CD4-positive, alpha-beta T cell treated with Interleukin-21 for 1 hour (primary cell): ENCODE data around the gene VPS11.

Experiments
- DNase-seq: peaks from one replicate; pipeline ENCODE4 v3.0.0-alpha.2; 2020

VPS11 gene

DNA sequence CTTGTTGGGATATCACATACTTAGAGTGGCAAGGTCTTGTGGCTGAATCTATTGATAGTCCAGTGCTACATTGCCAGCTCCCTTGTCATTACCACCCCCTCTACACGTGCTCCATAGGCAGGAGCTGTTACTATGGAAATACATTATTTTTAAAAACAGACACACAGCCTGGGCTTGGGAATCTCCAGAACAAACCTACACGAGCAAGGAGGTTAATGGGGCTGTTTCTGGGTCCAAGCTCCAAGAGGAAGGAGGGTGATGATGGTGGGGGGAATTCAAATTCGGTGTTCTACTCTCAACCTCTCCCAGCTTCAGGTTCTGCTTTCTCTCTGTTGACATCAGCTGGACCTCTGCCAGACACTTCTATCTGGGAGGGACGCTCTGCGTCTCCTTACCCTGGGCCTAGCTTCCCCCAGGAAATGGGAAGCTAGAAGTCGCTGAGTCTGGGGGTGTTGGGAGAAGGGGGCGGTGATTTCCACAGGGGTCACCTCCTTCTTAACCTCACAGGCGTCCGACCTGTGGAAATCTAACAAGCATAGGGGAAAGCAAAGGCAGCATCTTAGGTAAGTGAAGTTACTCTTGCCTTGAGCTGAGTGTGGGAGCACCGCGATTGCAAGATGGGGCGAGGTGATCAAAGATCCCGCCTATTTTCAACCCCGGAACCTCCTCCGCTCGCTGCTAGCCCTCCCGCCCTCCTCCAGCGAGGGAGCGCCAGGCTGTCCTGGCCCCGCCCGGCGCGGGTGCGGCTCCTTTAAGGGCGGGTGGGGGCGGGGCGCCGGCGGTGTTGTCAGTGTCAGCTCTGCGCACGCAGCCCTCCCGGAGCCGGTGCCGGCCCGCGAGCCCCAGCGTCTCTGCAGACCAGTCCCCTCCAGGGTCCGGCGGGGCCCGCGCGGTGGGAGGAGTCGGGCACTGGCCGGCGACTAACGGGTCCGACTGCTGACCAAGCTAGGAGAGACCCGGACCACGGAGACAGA, 39.2 kb downstream of the VPS11 start, which contains the start of gene C2CD2L:
C2CD2L (plus strand) TSS at position 781 of the 974 bp plus-strand sequence. CDS start 398 bp downstream, outside the sequence.
- peak; percentile 91 for DNase-seq

DNA sequence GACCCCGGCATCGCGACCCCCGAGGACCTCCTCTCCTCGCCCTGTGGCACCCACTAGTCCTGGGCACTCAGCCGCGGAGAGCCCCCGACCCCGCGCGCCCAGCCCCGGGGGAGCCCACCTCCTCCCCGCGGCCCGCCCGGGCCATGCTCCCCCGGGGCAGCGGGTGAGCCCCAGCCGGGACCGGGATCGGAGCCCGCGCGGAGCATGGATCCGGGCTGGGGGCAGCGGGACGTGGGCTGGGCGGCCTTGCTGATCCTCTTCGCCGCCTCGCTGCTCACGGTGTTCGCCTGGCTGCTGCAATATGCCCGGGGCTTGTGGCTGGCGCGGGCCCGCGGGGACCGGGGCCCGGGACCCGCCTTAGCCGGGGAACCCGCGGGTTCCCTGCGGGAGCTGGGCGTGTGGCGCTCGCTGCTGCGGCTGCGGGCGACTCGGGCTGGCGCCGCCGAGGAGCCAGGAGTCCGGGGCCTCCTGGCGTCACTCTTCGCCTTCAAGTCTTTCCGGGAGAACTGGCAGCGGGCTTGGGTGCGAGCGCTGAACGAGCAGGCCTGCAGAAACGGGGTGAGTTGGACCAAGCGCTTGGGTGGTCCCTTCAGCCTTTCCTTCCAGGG, 40.0 kb downstream of the VPS11 start:
- DNase-seq, result no peak

GRCh38 chr11:119108146-119108856, 40.7 kb downstream of the VPS11 start:
- DNase-seq, result peak; percentile 35

DNA sequence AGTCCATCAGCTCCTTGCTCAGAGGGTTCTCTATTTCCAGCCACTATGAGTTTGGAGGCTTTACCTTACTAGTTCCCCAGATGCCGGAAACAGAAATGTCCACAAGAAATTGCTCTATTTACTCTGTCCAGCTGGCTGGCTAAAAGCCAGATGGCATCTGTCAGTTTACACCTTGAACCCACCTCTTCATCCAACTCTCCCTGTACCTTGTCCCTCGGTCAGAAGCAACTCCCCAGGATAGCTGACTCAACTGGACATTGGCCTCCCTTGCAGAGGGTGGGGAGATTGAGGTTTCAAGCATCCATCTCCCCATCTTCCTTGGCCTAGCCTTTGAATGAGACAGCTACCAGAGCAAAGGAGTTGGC, 41.2 kb downstream of the VPS11 start:
- DNase-seq, result no peak

DNA sequence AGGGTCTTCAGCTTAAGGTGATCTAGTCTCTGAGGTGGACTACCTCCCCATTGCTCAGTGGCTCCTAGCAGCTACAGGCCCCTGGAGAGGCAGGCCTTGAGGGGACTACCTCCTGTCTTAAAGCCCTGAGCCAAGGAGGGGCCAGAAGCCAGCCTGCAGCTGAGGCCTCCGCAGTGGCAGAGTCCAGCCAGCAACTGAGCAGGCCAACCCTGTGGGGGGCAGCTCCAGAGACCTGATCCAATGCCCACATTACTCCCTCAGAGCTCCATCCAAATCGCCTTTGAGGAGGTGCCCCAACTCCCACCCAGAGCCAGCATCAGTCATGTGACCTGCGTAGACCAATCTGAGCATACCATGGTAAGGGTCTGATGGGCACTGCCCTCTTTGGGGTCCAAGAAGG, 42.2 kb downstream of the VPS11 start:
- no peak for DNase-seq

GRCh38 chr11:119110439-119110838, 42.8 kb downstream of the VPS11 start:
- no peak for DNase-seq

DNA sequence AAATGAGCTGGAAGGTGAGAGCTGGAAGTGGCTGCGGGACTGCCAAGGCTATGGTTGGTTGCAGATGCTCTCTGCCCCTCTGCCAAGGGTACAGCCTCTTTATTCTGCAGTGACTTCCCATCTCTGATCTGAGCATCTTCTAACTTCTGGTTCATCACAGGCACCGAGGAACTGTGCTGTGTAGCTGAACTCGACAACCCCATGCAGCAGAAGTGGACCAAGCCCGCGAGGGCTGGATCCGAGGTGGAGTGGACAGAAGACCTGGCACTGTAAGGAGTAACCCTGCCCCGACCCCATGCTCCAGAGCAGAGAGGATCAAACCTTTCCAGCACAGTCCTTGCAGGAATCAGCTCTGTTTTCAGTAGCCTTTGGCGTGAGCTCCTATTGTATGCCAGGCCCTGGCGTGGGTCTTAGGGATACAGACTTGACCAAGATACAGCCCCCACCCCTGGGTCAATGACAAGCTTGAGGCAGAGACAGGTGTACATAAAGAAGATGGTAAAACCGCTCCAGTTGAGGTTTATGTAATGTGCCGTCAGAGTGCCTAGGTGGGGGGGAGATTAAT, 43.8 kb downstream of the VPS11 start:
- no peak for DNase-seq

GRCh38 chr11:119112314-119113020, 44.8 kb downstream of the VPS11 start:
- no peak for DNase-seq

GRCh38 chr11:119113716-119114115, 46.1 kb downstream of the VPS11 start:
- DNase-seq, result no peak

DNA sequence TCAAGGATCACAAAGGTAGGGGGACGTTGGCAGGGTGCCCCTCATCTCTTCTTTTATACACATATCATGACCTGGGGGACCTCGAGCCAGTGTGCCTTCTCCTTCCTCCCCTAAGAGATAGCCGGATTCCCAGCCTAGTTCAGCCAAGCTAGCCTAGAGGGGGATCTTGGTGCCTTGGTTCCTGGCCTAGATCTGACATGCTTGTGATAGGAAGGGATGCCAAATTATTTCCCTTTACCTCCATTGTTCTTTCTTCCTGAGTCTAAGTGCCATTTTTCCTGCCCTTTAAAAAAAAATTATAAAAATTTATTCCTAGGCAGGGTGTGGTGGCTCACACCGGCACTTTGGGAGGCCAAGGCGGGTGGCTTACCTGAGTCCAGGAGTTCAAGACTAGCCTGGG, 46.7 kb downstream of the VPS11 start:
- DNase-seq, result no peak

- peak; percentile 53 for DNase-seq
Observed at GRCh38 chr11:119115484-119116234, 48.0 kb downstream of the VPS11 start.

- no peak for DNase-seq
Observed at GRCh38 chr11:119116235-119116594, 48.6 kb downstream of the VPS11 start.

DNA sequence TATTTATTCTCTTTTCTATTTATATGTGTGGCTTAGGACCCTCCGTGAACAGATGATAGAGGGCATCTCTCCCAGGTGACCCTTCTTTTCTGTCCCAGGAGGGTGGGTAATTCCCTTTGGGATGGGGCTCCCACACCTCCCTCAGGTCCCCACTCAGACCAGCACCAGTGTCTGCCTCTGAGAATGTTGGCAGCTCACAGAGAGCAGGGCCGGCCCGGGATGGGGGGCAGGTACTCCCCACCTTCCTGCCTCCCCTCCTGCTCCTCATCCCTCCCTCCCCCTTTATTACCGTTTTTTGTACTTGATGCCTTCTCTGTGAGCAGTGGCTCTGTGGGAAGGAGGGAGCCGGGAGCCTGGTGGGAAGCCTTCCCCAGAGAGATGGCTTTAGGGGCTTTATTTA, 49.0 kb downstream of the VPS11 start:
- DNase-seq, result no peak

- no peak for DNase-seq
Observed at GRCh38 chr11:119117004-119117706, 49.5 kb downstream of the VPS11 start.

GRCh38 chr11:119118227-119118626, 50.6 kb downstream of the VPS11 start:
- no peak for DNase-seq

GRCh38 chr11:119118946-119119345, 51.3 kb downstream of the VPS11 start:
- no peak for DNase-seq

DNA sequence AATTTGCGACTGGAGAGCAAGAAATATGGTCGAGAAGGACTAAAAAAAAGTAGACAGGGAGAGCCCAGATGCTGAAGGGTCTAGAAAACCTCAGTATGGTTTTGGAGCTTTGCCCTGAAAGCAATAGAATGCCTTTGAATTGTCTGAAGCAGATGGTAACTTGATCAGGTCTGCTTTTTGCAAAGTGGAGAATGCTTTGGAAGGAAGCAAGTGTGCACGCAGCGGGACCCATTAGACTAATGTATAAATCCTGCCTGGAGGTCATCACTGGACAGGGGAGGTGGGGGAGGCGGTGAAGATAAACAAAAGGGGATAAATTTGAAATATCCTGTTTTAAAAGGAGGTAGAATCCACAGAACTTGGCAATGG, 53.0 kb downstream of the VPS11 start:
- no peak for DNase-seq

DNA sequence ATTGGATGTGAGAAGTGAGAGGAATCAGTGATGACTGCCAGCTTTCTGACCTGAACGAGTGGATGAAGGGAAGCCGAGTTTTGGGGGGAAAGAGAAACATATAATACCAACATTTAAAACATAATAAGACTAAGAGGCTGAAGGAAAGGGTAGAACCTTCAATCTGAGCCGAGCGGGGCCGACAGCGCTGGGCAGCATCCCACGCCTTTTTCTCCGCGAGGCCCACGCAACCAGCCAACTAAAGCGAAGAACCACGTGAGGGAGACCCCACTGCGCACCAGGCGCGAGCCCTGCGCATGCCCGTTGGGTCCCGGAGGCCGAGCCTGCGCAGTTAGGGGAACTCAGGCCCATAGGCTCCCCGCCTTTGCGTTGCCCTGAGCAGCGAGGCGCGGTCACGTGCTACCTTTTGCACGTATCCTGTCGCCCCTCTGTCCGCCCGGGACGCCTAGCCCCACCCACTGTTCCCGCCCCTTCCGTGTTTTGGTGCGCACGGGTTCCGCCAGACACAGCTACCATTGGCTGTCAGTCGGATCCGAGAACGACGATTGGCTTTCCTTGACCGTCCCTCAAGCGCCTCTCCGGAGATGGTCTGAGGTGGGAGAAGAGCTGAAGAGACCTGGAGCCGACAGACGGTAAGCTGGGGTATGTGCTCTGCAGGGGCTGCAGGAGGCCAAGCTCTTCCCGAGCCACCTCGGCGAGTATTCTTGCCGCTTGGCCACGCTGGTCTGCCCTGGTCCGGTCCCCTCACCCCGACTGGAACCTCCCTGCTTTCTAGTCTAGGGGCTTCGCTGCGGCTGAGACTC, 53.6 kb downstream of the VPS11 start, which contains the start of gene HINFP:
HINFP (plus strand) TSS at position 573 of the 803 bp plus-strand sequence. CDS start 5,365 bp downstream, outside the sequence.
- DNase-seq, result peak; percentile 100

GRCh38 chr11:119121811-119122124, 54.1 kb downstream of the VPS11 start:
- DNase-seq, result no peak

DNA sequence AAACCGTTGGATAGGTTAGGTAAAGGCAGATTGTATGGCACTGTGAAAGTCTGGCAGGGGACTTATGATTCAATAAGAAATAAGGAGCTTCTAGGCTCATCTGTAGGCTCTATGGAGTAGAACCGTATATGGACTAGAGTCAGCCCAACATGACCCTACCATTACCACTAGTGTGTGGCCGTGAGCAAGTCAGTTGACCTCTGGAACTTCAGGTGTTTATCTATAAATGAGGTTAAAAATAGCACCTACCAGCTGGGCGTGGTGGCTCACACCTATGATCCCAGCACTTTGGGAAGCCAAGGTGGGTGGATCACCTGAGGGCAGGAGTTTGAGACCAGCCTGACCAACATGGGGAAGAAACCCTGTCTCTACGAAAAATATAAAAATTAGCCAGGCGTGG, 58.2 kb downstream of the VPS11 start:
- DNase-seq, result no peak
